G401.6 (cell line): ENCODE results near the gene FOXI2.

ENCODE experiments used
- FAIRE-seq: peaks from 2 replicates; lab custom pipeline; 2012; peaks lifted over from hg19 to GRCh38; lab: Jason Lieb, UNC

The FOXI2 gene

GRCh38 chr10:127743205-127743604 lies 6.2 kb downstream of the FOXI2 start:
- FAIRE-seq: no peak

DNA sequence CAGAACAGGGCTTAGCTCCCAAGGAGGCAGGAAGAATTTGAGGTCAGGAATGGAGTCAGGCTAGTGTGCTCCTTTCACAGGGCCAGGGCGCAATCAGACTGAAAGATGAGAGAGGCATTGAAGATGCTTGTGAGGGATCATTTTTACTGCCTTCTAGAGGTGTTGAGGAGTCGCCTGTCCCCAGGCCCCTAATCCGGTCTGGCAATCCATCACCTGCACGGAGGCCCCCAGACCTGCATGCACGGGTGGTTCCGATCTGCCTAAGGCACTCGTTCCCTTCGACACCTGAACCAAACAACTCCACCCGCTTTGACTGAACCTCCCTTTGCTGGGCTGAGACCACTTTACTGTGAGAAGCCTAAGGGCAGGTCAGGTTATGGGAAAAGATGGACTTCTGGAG lies 8.0 kb downstream of the FOXI2 start:
- no peak for FAIRE-seq

DNA sequence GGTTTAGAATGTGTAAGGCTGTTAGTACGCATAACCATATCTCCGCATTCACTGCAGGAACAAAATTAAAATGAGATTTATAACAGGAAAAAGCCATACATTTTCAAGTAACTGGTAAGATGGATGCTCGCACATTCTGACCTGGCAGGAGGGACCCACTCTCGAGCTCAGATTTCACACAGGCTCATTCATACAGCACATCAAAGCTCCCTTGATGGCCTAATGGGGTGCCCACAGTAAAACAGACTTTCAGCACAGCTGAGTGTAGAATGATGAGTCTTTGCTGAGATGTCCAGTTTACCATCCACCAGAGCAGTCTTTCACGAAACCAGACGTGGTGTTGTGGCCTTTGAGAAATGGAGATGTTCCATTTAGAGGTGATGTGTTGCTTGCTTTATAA lies 8.9 kb downstream of the FOXI2 start:
- no peak for FAIRE-seq

- FAIRE-seq: no peak
Measured at GRCh38 chr10:127755753-127756152, 18.8 kb downstream of the FOXI2 start.

DNA sequence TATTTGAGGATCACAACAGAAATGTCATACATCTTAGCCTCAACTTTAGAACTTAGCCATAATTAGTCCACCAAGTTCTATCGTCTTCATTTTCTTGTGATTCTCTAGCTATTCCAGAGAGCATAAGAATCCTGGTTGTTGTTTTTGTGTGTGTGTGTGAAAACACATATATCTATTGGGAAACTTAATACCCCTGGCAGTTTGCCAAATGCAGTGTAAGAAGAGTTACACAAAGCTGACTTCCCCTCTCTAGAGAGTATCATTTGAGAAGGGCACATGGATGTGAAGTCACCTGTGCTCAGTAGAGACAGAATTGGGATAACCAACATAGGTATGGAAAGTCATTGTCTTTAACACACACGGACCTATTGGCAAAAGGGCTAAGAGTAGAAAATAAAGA lies 19.3 kb downstream of the FOXI2 start:
- FAIRE-seq: no peak

DNA sequence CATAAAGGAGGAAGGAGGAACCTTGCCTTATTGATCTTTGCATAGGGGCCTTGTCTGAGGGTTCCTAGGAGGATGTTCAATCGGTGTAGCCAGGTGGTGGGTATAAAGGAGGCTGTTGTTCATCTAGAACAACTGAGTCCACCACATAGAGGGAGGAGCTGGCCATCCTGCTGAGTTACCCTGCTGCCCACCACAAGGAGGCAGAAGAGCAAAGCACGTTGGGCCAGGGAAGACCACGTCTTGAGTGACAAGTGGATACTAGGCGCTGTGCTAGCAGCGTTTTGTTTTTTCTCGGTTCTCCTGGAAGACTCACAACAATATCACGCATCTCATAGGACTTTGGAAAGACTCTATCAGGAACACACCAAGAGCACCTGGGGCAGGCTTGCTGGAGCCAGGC lies 20.0 kb downstream of the FOXI2 start:
- no peak for FAIRE-seq

DNA sequence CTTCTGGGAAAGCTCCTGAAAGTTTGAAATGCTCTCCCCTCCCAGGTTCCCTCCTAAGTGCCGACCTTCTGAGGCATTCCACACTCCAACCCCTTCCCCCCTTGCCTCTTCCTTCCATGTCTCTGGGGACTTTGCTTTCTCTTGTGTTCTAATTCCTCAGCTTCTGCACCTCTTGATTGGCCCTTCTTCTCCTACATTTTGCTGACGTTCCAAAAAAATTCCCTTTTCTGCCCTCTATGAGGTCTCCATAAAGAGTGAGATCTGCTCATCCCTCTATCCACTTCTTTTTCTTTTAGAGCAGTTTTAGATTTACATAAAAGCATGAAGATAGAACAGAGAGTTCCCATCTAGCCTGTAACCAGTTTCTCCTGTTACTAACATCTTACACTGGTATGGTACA lies 22.3 kb downstream of the FOXI2 start:
- FAIRE-seq: no peak

DNA sequence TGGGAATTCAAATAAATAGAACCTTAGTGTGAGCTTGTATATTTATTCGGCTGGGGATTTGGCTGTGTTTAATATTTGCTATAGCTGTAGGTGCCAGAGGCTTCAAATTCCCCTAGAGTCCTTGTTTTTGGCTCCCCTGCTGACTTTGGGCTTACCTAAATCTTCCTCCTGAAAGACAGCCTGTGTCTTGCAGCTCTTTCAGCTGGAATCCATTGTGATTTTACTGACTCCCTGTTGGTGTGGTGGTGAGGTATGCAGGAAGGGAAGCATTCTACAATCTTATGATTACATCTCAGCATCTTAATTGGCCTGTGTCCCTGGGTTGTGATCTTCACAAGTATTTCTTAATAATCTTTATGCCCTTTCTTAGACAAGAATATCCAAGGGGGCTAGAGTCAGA lies 25.9 kb downstream of the FOXI2 start:
- FAIRE-seq: no peak

DNA sequence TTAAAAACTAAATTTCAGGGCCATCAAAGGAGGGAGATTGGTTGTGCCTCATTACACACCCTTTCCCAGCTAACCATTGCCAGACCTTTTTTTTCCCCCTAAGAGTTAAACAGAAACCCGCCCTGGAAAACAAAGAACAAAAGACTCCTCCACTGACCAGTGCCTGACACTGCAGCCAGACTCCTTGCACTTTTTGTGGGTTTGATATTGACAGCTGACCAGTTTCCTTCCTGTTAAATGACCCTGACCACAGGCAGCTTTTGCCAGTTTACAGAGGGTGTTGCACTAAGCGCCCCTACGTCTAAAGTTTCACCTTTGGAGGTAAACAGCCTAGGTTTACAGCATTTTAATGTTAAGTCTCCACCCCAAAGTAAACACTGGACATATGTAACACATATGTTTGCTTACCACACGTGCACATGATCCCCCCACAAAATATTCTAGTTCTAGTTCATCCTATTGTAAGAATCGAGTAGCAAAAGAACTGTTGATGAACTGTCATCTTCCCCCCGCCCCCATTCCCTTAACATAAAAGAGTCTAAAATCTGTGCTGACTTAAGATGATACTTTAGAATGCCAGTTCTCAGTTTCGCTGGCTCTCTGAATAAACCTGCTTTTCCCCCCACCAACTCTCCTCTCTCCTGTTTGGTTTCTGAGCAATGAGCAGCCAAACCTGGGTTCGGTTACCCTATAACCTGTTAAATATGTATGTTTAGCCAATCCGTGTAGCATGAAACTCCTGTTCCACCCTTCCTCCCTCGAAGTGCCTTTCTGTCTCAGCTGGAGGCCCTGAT lies 38.0 kb downstream of the FOXI2 start:
- FAIRE-seq: no peak

- no peak for FAIRE-seq
Measured at GRCh38 chr10:127776816-127777215, 39.8 kb downstream of the FOXI2 start.

GRCh38 chr10:127781412-127781811 lies 44.4 kb downstream of the FOXI2 start:
- FAIRE-seq: no peak

DNA sequence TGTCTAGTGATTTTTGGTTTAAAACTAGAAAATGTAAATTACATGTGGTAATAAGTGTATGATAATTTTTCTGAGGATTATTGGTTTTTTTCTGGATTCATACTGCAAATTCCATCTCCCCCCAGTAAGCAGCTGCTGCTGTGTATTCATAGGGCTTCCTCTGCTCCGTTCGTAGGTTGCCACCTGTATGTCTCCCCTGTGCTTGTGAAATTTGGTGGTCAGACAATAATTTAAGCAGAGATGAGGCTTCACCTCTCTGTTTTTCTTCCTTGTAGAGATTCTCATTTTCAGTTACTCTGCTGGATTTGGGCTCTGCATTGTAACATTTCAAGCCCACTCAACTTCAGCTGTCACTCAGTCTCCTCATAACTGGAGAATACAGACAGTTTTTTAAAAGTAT lies 50.9 kb downstream of the FOXI2 start:
- FAIRE-seq: no peak

- no peak for FAIRE-seq
Measured at GRCh38 chr10:127790066-127790624, 53.2 kb downstream of the FOXI2 start.
